GM18858 (cell line): ENCODE data around the gene ITGB5.
"Not testable (repeated sequence)": the region's sequence is repeated elsewhere in the genome, so short reads cannot be mapped to it uniquely, and the experiment has no call there.

Experiments used
- ATAC-seq: cut with Tn5 transposase; IDR thresholded peaks from one replicate; pipeline ENCODE4 v1.9.1; 2021; ENCODE audit not compliant: unreplicated experiment

ITGB5 gene

DNA sequence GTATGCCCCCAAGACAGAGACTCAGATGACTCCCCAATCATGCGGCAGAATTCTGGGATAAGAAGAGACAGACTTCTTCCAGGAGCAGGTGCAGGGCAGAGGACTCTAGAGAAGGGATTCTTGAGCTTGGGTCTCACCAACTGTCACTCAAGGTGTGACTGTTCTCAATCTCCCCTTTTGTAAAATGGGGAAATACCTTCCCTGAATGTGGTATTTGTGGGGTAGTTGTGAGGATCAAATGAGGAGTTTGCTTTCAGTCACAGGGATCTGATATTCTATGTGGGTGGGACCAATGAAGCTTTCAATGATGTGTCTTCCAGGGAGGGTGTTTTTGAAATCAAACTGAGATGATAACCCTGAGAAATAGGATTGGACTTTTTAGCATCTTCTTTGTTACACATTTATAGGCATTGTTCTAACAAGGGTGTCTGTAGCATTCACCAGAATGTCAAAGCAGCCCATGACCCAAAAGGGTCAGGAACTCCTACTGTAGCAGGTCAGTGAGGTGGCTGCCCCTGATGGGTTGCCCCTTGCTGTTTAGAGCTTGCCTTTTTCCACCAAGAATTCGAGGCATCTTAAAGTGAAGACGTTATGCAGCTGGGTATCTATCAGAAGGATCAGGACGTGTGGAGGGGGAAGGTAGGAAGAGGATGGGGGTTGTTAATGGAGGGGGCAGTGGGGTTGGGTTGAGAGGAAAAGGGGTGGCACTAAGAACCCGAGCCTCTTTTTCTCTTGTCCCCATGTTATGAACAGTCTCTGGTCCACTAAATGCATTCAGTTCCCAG is 128.1 kb downstream of the ITGB5 start:
- ATAC-seq = no peak

DNA sequence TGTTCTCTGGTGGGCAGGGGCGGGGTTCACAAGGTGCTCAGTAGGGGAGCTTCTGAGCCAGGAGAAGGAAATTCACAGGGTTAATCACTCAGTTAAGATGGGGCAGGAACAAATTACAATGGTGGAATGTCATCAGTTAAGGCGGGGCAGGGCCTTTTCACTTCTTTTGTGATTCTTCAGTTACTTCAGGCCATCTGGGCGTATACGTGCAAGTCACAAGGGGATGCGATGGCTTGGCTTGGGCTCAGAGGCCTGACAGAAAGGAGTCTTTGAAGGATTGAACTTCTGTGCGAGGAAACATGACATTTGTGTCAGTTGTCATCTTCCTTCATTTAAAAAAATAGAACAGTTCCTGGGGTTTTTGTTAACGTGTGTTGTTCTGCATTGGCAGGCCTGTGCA is 129.2 kb downstream of the ITGB5 start:
- ATAC-seq = not testable (repeated sequence)

DNA sequence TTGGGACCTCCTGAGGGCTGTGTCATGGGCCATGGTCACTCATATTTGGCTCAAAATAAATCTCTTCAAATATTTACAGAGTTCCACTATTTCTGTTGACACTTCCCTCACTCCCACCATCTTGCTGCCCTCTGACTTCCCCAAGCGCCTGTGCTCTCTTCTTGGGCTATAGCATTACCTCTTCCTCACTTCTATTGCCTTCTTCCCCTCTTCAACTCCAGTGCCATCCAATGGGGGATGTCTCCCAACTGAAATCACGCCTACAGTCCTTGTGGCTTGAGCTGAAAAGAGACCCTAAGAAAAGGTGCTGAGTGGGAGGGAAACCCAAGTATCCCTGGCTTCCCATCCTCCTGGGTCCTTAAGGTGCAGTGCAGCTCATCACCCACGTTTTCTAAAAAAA is 135.1 kb downstream of the ITGB5 start:
- ATAC-seq = no peak

DNA sequence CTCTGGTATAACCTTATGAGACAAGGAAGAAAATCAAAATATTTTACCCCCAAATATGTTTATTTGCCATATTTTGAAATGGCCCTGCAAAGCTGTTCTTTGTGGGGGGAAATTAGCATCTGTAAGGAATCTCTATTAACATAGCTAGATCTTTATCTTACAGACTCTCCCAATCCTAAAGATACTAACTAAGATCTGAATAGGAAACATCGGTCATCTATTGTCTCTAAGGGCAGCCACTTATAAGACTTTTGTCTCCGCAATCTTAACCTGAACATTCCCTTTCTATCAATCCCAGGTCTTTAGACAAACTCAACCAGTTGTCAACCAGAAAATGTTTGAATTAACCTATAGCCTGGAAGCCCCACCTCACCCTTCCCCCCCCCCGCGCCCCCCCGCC is 135.7 kb downstream of the ITGB5 start:
- no peak for ATAC-seq

DNA sequence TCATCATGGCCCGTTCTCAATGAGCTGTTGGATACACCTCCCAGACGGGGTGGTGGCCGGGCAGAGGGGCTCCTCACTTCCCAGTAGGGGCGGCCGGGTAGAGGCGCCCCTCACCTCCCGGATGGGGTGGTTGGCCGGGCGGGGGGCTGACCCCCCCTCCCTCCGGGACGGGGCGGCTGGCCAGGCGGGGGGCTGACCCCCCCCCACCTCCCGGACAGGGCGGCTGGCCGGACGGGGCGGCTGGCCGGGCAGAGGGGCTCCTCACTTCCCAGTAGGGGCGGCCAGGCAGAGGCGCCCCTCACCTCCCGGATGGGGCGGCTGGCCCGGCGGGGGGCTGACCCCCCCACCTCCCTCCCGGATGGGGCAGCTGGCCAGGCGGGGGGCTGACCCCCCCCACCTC is 137.3 kb downstream of the ITGB5 start:
- not testable (repeated sequence) for ATAC-seq

DNA sequence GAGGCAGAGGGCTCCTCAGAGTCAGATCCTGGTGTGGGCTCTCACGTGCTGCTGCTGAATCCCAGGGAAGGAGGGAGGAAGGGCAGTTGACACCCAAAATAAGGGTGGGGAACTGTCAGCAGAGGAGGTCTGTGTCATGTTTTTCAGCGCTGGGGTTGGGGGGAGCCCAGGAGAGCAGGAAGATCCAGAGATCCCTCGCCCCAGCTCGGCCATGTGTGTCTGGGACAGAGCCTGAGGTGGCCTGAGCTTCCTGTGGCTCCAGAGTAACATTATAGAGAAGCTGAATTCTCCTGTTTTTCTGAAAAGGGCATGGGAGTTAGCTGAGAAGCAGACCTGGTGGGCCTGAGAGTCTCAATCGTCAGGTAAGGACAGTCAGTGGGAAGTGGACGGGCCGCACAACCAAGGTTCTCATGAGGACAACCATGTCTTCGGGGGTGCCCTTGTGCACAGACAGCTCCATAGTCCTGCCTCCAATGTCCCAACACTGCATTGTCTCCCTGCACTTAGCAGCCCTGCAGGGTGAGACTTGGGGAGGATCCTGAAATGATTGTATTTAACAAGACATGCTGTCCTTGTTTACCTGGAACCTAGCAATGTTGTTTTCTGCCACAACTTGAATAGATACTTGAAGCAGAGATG is 138.5 kb downstream of the ITGB5 start:
- ATAC-seq = no peak

GRCh38 chr3:124747111-124747981 is 139.8 kb downstream of the ITGB5 start:
- ATAC-seq = no peak

GRCh38 chr3:124745756-124746155 is 141.4 kb downstream of the ITGB5 start:
- ATAC-seq = no peak

- no peak for ATAC-seq
Measured at GRCh38 chr3:124741027-124741426, 146.1 kb downstream of the ITGB5 start.

DNA sequence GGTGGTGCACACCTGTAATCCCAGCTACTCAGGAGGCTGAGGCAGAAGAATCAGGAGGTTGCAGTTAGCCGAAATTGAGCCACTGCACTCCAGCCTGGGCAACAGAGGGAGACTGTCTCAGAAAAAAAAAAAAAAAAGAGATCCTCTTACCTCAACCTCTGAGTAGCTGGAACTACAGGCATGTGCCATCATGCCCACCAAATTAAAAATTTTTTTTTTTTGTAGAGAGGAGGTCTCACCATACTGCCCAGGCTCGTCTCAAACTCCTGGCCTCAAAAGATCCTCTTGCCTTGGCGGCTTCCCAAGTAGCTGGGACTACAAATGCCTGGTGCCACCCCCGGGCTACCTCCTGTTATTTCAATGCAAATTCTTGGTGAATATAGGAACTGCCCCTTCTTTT is 155.4 kb downstream of the ITGB5 start:
- no peak for ATAC-seq

DNA sequence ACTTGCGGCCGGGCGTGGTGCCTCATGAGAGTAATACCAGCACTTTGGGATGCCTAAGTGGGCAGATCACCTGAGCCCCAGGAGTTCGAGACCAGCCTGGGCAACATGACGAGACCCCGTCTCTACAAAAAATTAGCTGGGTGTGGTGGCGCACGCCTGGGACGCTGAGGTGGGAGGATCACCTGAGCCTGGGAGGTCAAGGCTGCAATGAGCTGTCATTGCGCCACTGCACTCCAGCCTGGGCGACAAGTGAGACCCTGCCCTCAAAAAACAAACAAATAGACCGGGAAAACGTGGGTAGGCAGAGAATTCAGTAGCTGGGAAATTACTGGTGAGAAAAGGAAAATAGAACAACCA is 156.2 kb downstream of the ITGB5 start:
- ATAC-seq = no peak

- ATAC-seq = peak; percentile 89
Measured at GRCh38 chr3:124730129-124730940, 156.8 kb downstream of the ITGB5 start, which contains the start of gene UMPS. Gene UMPS, plus strand, starts transcription at chr3:124730452. Its CDS starts 20 bp downstream, at chr3:124730472.

DNA sequence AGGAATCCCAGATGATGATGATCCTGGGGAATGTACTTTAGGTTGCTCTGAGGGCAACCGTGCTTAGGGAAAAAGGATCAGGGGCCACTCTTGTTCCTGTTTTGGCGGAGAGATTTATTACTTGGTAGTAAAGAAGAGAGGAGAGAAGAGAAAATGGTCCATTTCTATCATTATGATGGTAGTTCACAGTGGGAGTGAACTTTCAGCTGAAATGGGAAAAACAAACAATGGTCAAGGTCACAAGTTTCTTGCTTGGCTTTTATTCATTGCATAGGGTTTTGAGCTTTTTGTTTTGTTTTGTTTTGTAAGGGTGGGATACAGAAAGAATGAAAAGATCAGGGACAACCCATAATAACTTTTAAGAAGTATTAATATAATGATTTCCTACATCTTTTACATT is 164.6 kb downstream of the ITGB5 start:
- no peak for ATAC-seq

GRCh38 chr3:124714223-124714853 is 172.8 kb downstream of the ITGB5 start:
- ATAC-seq = no peak
